HFFc6 (cell line): ENCODE results near the gene ELMOD1. TPM values are rescaled to one million over a fixed set of nuclear protein-coding genes. Genes with fewer than 3 reads are reported as not detected.

Experiments used
- DNase-seq: peaks from one replicate; pipeline ENCODE4 v3.0.0-alpha.2; 2018
- H3K27ac Mint-ChIP-seq: 2 replicates; pipeline ENCODE4 v1.8.0; 2020; ENCODE audit warnings: mild to moderate bottlenecking, mixed read lengths
- H3K27me3 Mint-ChIP-seq: 2 replicates; pipeline ENCODE4 v1.8.0; 2021; ENCODE audit warnings: mild to moderate bottlenecking, moderate library complexity, mixed read lengths; ENCODE audit not compliant: insufficient read depth
- H3K36me3 Mint-ChIP-seq: 2 replicates; pipeline ENCODE4 v1.8.0; 2021; ENCODE audit warnings: low read depth, mixed read lengths
- H3K4me1 Mint-ChIP-seq: 2 replicates; pipeline ENCODE4 v1.8.0; 2020; ENCODE audit warnings: low read depth, mixed read lengths
- H3K4me3 Mint-ChIP-seq: 2 replicates; pipeline ENCODE4 v1.8.0; 2020; ENCODE audit warnings: mild to moderate bottlenecking, moderate library complexity, mixed read lengths
- H3K9me3 Mint-ChIP-seq: 2 replicates; pipeline ENCODE4 v1.8.0; 2020; ENCODE audit warnings: mild to moderate bottlenecking, mixed read lengths
- total RNA-seq, 6 experiments: library from RNA; stranded (reverse); fragmentation: NEBNext Ultra II Directional; extraction: Animal tissue kit (Norgen Biotek cat#: 25700); gene quantifications; 2 replicates in 1 of 6; 3 replicates in 5 of 6; pipeline ENCODE4 v1.2.3, GENCODE V29; 2021
- TF ChIP-seq, protein P1 (sequence below): fragments of 200-600 bp; sonication (generic); IDR thresholded peaks from 2 replicates; pipeline ENCODE4 v1.5.0; 2021; ENCODE audit warnings: antibody characterized with exemption, mild to moderate bottlenecking

The ELMOD1 gene
- total RNA-seq, 6 experiments from 2014 or later: 0.19 to 0.30 (median 0.24) TPM

GRCh38 chr11:107666911-107667613, 76.1 kb downstream of the ELMOD1 start:
- peaks cover 31% of the 10 kb centered on the region for H3K27me3 Mint-ChIP-seq
- no peak overlapping the region for H3K27ac Mint-ChIP-seq
- no peaks in the 10 kb centered on the region for H3K4me1 Mint-ChIP-seq
- H3K36me3 Mint-ChIP-seq: no peaks in the 10 kb centered on the region
- H3K9me3 Mint-ChIP-seq: no peaks in the 10 kb centered on the region
- TF ChIP-seq, protein P1, sequence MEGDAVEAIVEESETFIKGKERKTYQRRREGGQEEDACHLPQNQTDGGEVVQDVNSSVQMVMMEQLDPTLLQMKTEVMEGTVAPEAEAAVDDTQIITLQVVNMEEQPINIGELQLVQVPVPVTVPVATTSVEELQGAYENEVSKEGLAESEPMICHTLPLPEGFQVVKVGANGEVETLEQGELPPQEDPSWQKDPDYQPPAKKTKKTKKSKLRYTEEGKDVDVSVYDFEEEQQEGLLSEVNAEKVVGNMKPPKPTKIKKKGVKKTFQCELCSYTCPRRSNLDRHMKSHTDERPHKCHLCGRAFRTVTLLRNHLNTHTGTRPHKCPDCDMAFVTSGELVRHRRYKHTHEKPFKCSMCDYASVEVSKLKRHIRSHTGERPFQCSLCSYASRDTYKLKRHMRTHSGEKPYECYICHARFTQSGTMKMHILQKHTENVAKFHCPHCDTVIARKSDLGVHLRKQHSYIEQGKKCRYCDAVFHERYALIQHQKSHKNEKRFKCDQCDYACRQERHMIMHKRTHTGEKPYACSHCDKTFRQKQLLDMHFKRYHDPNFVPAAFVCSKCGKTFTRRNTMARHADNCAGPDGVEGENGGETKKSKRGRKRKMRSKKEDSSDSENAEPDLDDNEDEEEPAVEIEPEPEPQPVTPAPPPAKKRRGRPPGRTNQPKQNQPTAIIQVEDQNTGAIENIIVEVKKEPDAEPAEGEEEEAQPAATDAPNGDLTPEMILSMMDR: no peak
- no peak overlapping the region for H3K4me3 Mint-ChIP-seq
- DNase-seq: no peak

DNA sequence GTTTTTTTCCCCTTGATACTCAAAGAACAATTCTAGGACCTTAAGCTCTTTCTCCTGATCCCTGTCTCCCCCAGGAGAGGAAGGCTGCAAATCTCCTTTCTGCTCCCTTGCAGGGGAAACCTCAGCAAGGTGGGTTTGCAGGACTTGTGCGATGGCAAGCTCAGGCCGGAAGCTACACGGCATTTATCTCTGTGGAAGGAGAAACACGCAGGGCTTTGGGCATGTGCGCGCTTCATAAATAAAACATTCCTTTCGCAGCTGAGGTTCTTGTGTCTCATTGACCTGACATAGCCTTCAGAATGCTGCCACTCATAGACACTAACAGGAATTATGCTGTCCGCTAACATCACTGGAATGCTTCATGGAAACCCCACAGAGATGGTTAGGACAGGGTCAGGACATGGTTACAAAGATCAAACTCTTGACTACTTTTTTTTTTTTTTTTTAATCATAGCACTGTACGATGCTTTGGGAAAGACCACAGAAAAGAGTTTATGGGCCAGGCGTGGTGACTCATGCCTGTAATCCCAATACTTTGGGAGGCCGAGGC, 78.3 kb downstream of the ELMOD1 start:
- DNase-seq: no peak
- TF ChIP-seq, protein P1: no peak
- H3K27me3 Mint-ChIP-seq: peaks cover 29% of the 10 kb centered on the region
- no peaks in the 10 kb centered on the region for H3K9me3 Mint-ChIP-seq
- H3K36me3 Mint-ChIP-seq: no peaks in the 10 kb centered on the region
- H3K4me3 Mint-ChIP-seq: no peak overlapping the region
- H3K4me1 Mint-ChIP-seq: no peaks in the 10 kb centered on the region
- no peak overlapping the region for H3K27ac Mint-ChIP-seq

DNA sequence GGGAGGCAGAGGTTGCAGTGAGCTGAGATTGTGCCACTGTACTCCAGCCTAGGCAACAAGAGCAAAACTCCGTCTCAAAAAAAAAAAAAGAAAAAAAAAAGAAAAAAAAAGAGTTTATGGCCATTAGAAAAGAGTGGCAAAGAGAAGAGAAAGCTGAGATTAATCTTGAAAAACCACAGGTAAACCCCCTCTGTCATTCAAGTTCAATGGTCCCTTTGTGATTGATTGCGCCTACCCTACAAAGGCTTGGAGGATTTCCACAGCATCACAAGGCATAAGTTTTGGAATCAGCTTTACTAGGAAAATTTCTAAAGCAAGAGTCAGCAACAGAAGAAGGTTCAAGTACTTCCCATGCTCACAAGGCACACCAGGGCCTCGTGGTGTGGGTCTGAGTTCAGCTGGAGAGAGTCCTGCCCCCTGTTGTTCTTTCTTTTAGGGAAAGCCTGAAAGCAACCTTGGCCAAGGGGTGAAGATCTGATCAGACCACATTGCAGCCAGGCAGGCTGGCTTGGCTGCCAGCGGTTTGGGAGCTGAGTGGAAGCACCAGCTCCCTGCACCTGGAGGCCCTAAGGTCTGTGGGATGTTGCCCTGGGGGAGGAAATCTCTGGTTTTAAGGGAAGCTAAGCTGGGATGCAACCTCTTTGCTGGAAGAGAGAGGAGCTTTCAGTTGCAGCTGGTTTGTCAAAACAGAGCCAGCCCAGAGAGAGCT, 79.1 kb downstream of the ELMOD1 start:
- no peak for DNase-seq
- Mint-ChIP-seq H3K4me3 (no peak overlapping the region), H3K36me3 (no peaks in the 10 kb centered on the region), H3K9me3 (no peaks in the 10 kb centered on the region), H3K27me3 (peaks cover 32% of the 10 kb centered on the region), H3K27ac (no peak overlapping the region), H3K4me1 (no peaks in the 10 kb centered on the region)
- TF ChIP-seq, protein P1: no peak

GRCh38 chr11:107675902-107676301, 85.0 kb downstream of the ELMOD1 start:
- H3K27me3 Mint-ChIP-seq: peaks cover 25% of the 10 kb centered on the region
- H3K9me3 Mint-ChIP-seq: no peaks in the 10 kb centered on the region

GRCh38 chr11:107676336-107677057, 85.5 kb downstream of the ELMOD1 start:
- TF ChIP-seq, protein P1: no peak
- Mint-ChIP-seq H3K4me1 (no peaks in the 10 kb centered on the region), H3K27me3 (peaks cover 21% of the 10 kb centered on the region), H3K9me3 (no peaks in the 10 kb centered on the region), H3K4me3 (no peak overlapping the region), H3K27ac (no peak overlapping the region), H3K36me3 (no peaks in the 10 kb centered on the region)
- DNase-seq: no peak

More at GRCh38 chr11:107675902-107676301, 85.0 kb downstream of the ELMOD1 start:
- Mint-ChIP-seq H3K4me3 (no peak overlapping the region), H3K27ac (no peak overlapping the region), H3K36me3 (no peaks in the 10 kb centered on the region), H3K4me1 (no peaks in the 10 kb centered on the region)
- TF ChIP-seq, protein P1: no peak
- DNase-seq: no peak
